DMS153 treated with DMSO at 0.1 percent for 48 hours (cell line): Measurements from ENCODE around the gene TMEM39B.
"Not testable (repeated sequence)": the region's sequence is repeated elsewhere in the genome, so short reads cannot be mapped to it uniquely, and the experiment has no call there.

Source experiments
- DNase-seq: peaks from one replicate; lab custom pipeline; 2025; ENCODE audit not compliant: unreplicated experiment; lab: John Stamatoyannopoulos, UW

TMEM39B gene

DNA sequence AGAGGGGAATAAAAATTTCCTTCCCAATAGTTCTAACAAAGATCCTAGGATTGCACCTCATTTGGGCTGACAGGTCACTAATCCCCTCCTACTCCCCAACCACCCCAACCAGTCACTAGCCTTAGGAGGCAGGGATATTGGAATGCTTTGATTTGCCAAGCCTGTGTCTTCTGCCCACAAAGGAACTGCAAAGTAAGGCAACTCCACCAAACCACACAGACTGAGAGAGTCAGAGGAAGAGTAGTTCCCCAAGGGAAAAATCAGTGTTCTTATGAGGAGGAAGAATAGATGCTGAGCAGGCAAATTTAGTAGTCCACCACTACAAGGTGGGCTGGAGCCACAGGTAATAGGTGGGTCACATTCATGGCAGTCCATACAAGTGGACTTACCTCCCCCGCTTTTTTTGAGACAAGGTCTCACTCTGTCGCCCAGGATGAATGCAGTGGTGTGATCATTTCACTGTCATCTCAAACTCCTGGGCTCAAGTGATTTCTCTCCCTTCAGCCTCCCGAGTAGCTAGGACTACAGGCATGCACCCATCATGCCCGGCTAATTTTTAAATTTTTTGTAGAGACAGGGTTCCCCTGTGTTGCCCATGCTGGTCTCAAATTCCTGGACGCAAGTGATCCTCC is 3.7 kb upstream of the TMEM39B start:
- no peak for DNase-seq

DNA sequence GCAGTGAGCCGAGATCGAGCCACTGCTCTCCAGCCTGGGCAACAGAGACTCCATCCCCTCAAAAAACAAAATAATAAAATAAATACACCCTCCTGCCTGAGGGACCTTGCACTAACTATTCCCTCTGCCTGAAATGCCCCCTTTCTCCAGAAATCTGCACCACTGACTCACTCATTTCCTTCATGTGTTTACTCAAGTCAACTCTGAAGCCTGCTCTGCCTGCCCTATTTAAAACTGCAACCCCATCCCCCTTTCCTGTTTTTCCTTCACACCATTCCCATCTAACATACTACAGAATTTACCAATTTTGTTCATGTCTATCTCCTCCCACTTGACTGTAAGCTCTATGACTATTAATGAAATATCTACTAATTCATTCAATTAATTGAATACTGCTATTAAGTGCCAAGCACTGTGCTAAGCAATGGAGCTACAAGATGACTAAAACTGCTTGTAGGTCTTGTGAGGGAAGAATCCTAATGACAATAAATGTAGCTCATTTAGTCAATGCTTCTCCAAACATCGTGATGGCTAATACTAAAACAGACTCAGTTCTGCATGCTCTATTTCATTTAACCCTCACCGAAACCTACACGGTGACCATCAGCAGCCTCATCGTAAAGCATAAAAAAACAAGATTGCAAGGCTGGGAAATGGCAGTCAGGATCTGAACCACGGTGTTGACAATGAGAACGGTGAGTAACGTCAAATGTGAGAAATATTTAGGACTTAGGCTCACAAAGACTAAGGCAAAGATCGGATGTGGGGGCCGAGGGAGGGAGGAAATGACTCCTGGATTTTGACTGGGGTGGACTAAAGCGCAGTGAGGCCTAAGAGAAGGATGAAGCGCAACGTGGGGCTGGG is 749 bp upstream of the TMEM39B start:
- peak; percentile 90 for DNase-seq

DNA sequence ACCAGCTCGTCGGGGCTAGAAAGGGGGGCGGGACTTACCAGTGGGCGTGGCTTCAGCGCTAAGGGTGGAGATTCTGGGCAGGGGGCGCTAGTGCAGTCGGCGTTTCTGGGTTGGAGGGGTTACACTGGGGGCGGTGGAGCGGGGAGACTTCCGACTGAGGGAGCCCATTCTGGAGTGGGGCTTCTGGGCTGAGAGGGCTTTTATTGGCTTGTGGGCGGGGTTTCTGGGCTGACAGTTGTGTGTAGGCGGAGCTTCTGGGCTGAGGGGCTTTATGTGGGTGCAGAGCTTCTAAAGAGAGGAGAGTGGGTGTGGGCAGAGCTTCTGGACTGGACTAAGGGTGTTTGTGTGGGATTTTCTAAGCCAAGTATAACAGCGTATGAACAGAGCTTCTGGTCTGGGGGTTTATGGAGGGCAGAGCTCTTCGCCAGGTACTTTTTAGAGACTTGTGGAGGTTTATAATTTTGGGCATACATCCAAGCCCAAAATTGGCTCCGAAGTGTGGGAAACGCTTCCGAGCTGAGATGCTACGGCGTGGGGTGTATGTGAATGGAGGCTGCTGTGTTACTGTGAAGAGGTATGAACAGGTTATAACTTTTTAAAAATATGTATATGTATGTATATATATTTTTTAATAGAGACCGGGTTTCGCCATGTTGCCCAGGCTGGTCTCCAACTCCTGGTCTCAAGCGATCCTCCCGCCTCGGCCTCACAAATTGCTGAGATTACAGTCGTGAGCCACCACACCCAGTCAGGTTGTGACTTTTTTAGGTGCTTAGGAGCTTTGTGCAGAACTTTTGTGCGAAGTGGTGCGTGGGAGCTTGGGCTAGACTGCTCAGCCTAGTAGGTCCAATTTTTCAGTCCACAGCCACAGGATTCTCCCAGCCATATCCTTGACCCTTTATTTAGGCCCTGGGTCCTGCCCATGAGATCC is 825 bp downstream of the TMEM39B start:
- no peak for DNase-seq

DNA sequence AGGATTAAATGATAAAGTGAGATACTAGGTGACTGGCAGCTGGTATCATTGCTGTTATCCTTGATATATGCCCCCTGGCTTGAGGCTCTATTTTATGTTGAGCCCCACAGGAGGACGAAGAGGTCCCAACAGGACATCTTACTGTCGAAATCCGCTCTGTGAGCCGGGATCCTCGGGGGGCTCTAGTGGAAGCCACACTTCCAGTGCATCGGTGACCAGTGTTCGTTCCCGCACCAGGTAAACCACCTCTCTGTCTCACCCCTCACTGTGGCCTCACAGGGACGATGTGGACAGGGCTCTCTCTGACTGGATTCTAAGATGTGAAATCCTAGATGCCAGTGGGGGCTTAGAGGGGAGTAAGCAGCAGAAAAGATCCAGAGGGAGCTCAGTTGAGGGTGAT is 2.1 kb downstream of the TMEM39B start:
- DNase-seq: no peak

DNA sequence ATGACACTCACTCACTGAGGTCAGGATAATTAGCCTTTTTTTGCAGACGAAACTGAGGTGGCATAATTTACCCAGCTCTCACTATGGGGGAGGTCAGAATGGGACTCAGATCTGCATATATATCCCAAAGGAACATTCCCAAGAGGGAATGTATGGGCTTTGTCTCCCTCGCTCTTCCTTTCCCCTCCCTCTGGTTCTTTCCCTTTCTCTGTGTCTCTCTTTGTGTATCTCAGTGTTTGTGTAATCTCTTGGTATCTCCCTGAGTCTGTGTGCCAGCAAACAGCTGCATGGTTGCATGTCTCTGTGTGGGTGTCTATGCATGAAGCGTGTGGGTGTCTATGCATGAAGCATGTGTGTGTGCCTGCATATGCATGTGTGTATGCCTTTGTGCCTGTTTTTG is 4.7 kb downstream of the TMEM39B start:
- no peak for DNase-seq

DNA sequence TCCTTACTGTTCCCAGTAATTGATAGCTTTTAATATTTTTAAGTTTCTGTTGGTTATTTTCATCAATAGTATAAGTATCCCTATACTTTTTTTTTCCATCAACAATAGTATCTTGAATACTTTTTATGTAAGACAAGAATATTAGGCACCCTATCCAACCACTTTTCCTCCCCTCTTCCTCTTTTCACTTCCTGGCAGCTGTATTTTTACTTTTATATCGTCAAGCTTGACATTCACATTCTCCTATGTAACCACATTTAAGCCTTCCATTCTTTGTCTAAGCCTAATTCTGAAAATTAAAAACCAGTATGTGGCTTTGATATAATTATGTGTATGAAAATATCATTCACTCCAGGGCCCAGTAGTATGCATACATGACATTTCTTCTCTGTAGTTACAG is 9.3 kb downstream of the TMEM39B start:
- no peak for DNase-seq

DNA sequence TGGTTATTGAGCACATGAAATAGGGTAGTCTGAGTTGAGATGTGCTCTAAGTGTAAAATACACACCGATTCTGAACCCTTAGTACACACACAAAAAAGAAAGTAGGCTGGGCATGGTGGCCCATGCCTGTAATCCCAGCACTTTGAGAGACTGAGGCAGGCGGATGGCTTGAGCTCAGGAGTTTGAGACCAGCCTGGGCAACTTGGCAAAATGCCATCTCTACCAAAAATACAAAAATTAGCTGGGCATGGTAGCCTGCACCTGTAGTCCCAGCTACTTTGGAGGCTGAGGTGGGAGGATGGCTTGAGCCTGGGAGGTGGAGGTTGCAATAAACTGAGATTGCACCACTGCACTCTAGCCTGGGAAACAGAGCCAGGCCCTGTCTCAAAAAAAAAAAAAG is 13.6 kb downstream of the TMEM39B start:
- not testable (repeated sequence) for DNase-seq

- DNase-seq: no peak
Observed at GRCh38 chr1:32091176-32091575, 18.4 kb downstream of the TMEM39B start.

GRCh38 chr1:32091591-32091990 is 18.9 kb downstream of the TMEM39B start:
- no peak for DNase-seq

- DNase-seq: no peak
Observed at GRCh38 chr1:32094746-32095521, 22.2 kb downstream of the TMEM39B start.

GRCh38 chr1:32099426-32099825 is 26.7 kb downstream of the TMEM39B start:
- DNase-seq: no peak

- DNase-seq: no peak
Observed at GRCh38 chr1:32100359-32100758, 27.6 kb downstream of the TMEM39B start.

GRCh38 chr1:32100807-32101708 is 28.3 kb downstream of the TMEM39B start:
- DNase-seq: no peak

DNA sequence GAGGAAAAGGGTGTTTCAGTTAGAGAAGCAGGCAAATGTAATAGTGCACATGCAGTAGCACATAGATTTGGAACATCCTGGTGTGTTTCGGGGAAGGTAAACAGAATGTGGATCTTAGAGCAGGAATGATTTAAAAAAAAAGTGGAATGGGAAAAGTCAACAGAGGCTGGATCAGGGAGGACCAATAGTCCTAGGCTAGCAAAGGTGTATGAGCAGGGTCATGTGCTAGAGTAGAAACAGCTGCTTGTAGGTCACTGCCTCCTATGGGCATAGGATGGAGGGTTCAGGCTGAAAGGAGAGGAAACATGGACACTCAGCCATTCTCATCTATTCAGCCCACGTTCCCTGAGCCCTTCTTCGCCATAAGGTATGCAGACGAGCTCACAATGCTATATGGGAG is 31.4 kb downstream of the TMEM39B start:
- no peak for DNase-seq

DNA sequence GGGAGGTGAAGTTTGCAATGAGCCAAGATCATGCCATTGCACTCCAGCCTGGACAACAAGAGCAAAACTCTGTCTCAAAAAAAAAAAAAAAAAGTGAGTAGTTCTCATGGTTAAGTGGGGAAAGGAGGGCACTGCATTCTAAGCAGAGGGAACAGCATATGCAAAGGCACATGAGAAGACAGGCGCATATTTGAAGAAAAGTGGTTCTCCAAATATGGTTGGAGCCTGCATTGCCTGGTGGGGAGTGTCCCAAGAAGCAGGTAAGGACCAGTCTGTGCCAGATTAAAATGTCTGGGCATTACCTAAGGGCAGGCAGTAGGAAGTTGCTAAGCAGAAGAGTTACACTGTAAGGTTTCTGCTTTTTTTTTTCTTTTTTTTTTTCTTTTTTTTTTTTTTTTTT is 32.6 kb downstream of the TMEM39B start:
- no peak for DNase-seq

- no peak for DNase-seq
Observed at GRCh38 chr1:32106663-32107275, 34.0 kb downstream of the TMEM39B start.

- peak; percentile 99 for DNase-seq
Observed at GRCh38 chr1:32107742-32108661, 35.3 kb downstream of the TMEM39B start, which contains the start of gene KPNA6. Gene KPNA6 (plus strand): TSS chr1:32108056. CDS start chr1:32108131, 75 bp downstream.

DNA sequence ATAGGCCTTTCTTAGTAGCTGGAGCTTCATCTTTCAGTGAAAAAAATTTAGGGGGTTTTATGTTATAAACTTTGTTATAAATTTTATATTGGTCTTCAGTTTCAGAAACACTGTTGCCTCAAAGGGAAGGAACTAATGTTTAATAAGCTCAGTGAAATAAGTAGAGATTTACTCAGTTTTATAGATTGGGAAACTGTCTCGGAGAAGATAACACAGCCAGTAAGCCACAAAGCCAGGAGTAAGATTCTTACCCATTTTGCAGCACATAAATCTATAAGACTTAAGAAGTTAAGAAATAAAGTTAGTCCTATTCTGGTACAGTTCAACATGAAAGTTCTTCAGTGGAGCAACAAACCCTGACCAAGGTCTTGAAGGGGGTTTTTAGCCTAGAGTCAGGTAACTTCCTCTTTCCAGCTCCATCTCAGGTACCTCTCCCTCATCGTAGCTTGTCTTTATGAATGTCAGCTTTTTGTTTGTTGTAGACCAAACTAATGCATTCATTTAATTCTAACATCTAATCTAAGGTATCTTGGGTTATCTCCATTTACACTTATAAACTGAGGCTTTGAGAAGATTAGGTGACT is 38.4 kb downstream of the TMEM39B start:
- DNase-seq: no peak
